HG03135 (cell line): ENCODE results near the gene EFNB2.

Experiments used
- ATAC-seq: cut with Tn5 transposase; IDR thresholded peaks from one replicate; pipeline ENCODE4 v1.9.1; 2021; ENCODE audit warnings: mild to moderate bottlenecking, moderate library complexity; ENCODE audit not compliant: unreplicated experiment

Gene EFNB2

GRCh38 chr13:106487129-106487528, 48.3 kb downstream of the EFNB2 start:
- no peak for ATAC-seq

DNA sequence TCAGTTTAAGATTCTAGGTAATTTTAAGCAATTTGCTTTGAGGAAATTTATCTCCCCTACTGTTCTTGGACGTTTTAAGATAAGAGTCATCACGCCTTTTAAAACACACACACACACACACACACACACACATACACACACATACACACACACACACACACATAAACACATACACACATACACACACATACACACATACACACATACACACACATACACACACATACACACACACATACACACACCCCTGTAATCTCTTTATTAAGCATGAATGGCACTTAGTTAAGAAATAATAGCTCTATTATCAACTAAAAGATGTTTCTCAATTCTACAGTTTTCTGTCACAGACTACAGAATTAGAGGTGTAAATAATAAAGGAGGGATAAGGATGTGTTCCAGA, 49.2 kb downstream of the EFNB2 start:
- ATAC-seq: no peak

- no peak for ATAC-seq
Observed at GRCh38 chr13:106484537-106485193, 50.8 kb downstream of the EFNB2 start.

DNA sequence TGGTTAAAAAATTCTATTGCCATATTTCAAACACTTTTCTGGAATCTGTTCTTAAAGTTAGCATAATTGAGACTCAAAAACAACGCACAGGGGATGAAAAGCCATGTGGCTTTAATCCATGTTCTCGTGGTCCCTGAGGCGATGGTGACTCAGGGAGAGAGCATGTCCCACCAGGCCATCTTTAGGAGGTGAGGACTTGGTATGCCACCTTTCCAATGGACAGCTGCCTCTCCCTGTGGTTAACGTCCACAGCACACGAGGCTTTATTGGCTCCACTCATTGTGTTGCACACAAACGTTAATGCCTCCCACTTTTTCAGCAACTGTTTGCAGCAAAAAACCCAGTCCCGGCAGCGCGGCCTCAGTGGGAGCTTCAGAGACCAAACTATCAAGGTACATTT, 51.4 kb downstream of the EFNB2 start:
- no peak for ATAC-seq

GRCh38 chr13:106481919-106482318, 53.5 kb downstream of the EFNB2 start:
- no peak for ATAC-seq

- ATAC-seq: no peak
Observed at GRCh38 chr13:106480351-106480910, 55.0 kb downstream of the EFNB2 start.

- no peak for ATAC-seq
Observed at GRCh38 chr13:106479929-106480328, 55.5 kb downstream of the EFNB2 start.

DNA sequence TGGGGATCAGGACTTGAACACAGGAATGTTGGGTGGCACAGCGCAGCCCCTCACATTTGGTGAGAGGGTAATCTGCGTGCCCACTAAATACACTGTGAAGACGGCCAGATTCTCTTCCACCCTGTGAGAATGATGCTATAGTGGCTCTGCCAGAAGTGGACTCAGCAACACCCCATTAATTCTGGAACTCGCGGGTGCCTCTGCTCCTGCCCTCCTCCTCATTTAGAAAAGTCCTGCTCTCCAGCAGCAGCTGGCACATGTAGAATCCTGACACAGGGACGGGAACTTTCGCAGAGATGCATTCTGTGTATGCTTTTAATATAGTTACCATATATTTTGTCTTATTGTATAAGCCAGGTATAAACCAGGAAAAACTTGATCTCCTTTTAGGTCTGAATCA, 57.3 kb downstream of the EFNB2 start:
- ATAC-seq: no peak

GRCh38 chr13:106477303-106477702, 58.2 kb downstream of the EFNB2 start:
- ATAC-seq: no peak

DNA sequence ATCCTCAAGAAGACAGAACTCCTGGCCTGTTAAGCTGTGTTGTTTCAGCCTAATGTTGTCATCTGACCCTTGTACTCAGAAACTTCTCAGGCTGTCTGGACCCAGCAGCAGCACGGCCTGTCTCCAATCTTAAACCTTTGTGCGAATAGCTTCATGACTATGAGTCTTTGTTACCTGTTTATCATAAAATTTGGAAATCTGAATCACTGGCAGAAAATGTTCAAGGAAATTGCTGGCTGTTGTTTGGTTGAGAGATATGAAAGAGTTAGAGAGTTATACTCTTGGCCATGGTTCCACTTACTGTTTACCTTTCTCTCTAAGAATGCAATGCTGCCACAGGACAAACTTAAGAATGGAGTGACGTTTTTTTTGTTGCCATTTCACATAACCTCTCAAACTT, 59.6 kb downstream of the EFNB2 start:
- ATAC-seq: no peak

DNA sequence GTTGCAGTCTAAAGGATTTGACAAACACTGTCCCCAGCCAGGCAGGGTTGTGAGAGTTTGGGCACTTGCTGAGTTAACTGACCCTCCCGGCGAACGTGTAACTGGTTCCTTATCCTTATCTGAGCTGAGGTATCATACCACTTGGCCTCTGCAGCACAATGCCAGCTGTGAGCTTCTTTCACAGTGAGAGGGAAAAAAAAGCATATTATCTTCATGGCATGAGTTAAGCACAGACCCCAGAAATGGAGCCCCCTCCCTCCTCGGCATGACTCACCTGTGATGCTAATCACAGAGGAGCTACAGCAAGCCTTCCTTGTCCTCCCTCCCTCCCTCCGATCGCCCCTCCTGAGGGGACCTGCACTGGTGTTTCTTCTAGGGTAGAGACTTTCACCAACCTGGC, 60.5 kb downstream of the EFNB2 start:
- no peak for ATAC-seq

GRCh38 chr13:106473154-106473553, 62.3 kb downstream of the EFNB2 start:
- ATAC-seq: no peak

GRCh38 chr13:106472621-106473020, 62.8 kb downstream of the EFNB2 start:
- no peak for ATAC-seq

- no peak for ATAC-seq
Observed at GRCh38 chr13:106471957-106472543, 63.4 kb downstream of the EFNB2 start.

DNA sequence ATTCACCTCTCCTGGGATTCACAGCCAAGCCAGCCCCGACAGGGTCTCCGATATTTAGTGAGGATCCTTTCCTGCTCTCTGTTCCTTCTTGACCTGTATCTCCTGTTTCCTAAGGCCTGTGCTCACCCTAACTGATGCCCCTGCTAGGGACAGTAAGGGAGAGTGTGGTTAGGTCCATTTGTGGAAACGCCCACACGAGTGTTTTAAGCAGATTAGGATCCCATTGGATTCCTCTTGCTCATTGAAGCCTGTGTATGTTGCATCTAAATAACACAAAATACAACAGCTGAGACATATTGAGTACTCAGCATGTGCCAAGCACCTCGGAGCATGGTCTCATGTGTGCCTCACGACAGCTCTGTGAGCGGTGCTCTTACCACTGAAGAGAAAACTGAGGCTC, 64.9 kb downstream of the EFNB2 start:
- ATAC-seq: no peak

DNA sequence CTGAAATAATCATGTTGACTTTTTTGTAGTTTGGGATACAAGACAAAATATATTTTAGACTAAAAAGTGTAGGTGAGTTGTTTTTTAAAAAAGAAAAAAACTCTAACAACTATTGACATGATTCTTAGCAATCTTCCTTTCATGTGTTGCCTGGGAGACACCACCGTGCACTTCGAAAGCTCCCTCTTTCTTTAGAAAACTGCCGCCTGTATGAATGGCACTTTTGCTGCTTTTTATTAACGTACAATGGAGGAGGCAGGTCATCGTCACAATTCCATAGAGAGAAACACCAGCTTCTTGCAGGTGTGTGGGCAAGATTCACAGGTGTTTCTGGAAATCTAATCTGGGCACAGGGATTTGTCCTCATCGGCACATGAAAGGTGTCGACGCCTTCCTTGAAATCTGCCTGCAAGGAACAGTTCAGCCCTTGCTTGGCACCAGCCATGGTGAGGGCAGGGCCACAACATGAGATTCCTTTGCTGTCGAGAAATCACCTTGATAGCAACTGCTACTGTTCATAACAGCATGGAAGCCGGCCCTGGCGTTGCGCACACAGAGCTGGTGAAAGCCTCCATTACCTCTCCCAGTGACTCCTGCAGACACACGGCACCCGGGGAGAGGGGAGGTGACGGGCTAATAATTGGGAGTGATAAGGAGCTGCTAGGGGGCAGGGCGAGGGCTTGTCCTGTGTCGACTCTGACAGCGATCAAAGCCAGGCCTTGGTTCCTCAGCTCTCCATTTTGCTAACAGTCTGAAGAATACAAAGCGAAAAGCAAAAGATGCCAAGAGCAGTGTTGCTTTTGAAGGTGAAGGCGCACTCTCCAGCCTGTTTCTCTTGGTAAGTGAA, 66.5 kb downstream of the EFNB2 start:
- ATAC-seq: no peak

DNA sequence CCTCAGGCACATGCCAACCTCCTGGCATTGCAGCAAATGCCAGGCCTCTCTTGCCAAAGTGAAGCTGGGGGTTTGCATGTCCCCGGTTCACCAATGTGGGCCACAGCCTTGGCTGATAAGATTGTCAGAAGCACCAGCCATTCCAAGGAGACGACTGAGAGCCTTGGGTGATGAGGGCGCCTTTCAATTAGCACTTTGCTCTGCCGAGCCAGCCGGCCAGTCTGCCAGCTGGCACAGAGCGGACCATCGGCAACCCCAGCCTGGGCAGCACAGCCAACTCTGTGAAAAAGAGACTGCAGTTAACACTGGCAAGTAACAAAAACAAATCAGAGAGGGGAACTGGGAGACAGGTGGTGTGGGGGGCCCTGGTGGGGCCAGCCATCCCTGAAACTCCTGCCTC, 67.3 kb downstream of the EFNB2 start:
- ATAC-seq: no peak

DNA sequence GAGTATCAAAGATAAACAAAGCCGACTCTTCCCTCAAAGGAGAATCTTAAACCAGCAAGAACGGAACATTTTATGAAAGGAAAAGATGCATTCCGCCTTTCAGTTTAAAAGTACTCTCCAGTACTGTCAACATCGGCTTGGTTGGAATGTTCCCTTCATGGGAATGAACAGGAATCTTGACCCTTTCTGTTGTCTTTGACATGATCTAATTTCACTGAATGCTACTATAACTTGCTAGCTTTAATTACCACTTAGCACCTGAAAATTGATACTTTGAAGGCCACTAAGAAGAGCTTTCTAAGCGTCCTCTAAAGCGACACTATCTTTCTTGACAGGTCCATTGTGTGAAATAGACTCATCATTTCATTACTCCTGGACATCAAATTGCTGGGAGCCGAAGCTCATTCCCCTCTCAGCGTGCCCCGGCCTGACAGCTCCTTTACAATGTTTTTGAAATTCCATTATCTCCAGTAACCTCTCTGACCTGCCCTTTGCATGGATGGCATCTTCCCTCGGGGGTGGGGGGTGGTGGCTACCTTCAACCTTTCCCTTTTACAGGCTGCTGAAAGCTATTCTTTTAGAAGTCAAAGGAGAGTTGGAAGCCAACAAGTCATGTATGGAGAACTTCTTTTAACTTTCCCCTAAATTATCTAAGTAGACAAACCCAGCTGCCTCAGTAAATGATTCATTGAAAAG, 67.9 kb downstream of the EFNB2 start:
- no peak for ATAC-seq

GRCh38 chr13:106466691-106467426, 68.6 kb downstream of the EFNB2 start:
- ATAC-seq: no peak

DNA sequence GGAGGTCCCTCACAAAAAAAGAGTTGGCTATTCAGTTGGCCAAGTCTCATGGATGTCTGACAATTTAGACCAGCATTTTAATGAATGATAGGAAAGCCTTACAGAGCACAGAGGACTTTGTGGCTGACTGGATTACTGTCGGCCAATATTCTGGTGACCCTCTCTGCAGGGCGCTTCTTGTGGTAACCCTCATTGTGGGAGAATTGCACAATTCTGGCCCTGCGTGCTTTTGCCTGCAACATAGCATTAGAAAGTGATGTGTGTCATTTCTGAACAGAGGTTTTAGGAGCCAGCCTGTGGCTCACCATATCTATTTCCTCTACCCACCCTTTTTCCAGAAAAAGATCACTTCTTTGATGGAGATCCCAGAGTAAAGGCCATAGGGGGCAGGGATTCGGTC, 71.4 kb downstream of the EFNB2 start:
- no peak for ATAC-seq

- ATAC-seq: no peak
Observed at GRCh38 chr13:106462710-106463109, 72.8 kb downstream of the EFNB2 start.
